SK-N-MC (cell line): Measurements from ENCODE around the gene LATS2.

Experiments used
- EZH2 ChIP-seq: fragments of 200-600 bp; sonication (generic); IDR thresholded peaks from one replicate; pipeline ENCODE4 v1.6.1; 2017; ENCODE audit warnings: antibody characterized with exemption
- FOXP2 ChIP-seq: optimal IDR thresholded peaks from 2 replicates; pipeline ENCODE3; 2011; ENCODE audit warnings: mild to moderate bottlenecking, moderate library complexity; ENCODE audit not compliant: insufficient read depth; ENCODE audit errors: extremely low read length, control extremely low read depth

DNA sequence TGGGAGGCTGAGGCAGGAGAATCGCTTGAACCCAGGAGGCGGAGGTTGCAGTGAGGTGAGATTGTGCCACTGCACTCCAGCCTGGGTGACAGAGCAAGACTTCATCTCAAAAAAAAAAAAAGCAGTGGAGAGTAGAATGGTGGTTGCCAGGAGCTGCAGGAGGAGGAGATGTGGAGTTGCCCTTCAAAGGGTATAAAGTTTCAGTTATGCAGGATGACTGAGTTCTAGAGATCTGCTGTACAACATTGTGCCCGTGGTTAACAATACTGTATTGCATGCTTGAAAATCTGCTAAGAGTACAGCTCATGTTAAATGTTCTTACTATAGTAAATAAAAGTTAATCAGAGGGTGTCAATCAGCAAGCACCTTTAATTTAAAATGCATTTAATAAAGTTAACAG, 28.4 kb upstream of the LATS2 start:
- TF ChIP-seq EZH2 (no peak), FOXP2 (no peak)
